B cell (primary cell): ENCODE measurements around the gene DTX4.

Experiments used
- CTCF ChIP-seq: fragments of 200-600 bp; IDR thresholded peaks from one replicate; pipeline ENCODE4 v1.8.0; 2022; ENCODE audit warnings: antibody characterized with exemption, mild to moderate bottlenecking
- EZH2 ChIP-seq: IDR thresholded peaks from 2 replicates; pipeline ENCODE4 v1.6.1; 2012; ENCODE audit warnings: borderline replicate concordance, low read depth, mild to moderate bottlenecking, moderate library complexity, low read length; ENCODE audit not compliant: insufficient read depth, poor library complexity, severe bottlenecking

- no peak for TF ChIP-seq CTCF
- no peak for TF ChIP-seq EZH2
These were observed 77.6 kb downstream of the DTX4 start for GRCh38 chr11:59249535-59249934.
